Osteoblast (primary cell): ENCODE results near the gene MRPL37. TPM values are rescaled to one million over a fixed set of nuclear protein-coding genes. Genes with fewer than 3 reads are reported as not detected.

Source experiments
- DNase-seq: peaks from one replicate; pipeline ENCODE4 v3.0.0; 2011; ENCODE audit warnings: low spot score, mixed read lengths; ENCODE audit not compliant: insufficient read length; ENCODE audit errors: missing footprints
- H2AFZ ChIP-seq: 2 replicates; pipeline ENCODE4 v1.6.0; 2011; ENCODE audit warnings: mild to moderate bottlenecking, low read length
- H3K27ac ChIP-seq: 2 replicates; pipeline ENCODE4 v1.5.1; 2011; ENCODE audit warnings: mild to moderate bottlenecking, low read depth, low read length, moderate library complexity
- H3K27me3 ChIP-seq: 2 replicates; pipeline ENCODE4 v1.6.0; 2012; ENCODE audit warnings: mild to moderate bottlenecking, control low read depth, inconsistent platforms, low read length, moderate library complexity; ENCODE audit not compliant: insufficient read depth
- H3K36me3 ChIP-seq: 2 replicates; pipeline ENCODE4 v1.5.1; 2011; ENCODE audit warnings: mild to moderate bottlenecking, low read length, control low read depth, moderate library complexity; ENCODE audit not compliant: insufficient read depth
- H3K4me1 ChIP-seq: 2 replicates; pipeline ENCODE4 v1.5.1; 2011; ENCODE audit warnings: mild to moderate bottlenecking, low read length, control low read depth, moderate library complexity; ENCODE audit not compliant: insufficient read depth
- H3K4me2 ChIP-seq: 2 replicates; pipeline ENCODE4 v1.6.0; 2011; ENCODE audit warnings: mild to moderate bottlenecking, low read length; ENCODE audit not compliant: insufficient read depth
- H3K4me3 ChIP-seq: fragments of 200-600 bp; sonication (generic); 3 replicates; pipeline ENCODE4 v1.5.1; 2012; ENCODE audit warnings: mild to moderate bottlenecking, low read length, inconsistent platforms; ENCODE audit not compliant: insufficient read depth
- H3K79me2 ChIP-seq: 2 replicates; pipeline ENCODE4 v1.6.0; 2012; ENCODE audit warnings: mild to moderate bottlenecking, low read length, control low read depth, inconsistent platforms; ENCODE audit not compliant: insufficient read depth
- H3K9me3 ChIP-seq: 2 replicates; pipeline ENCODE4 v1.5.1; 2011; ENCODE audit warnings: low read depth, low read length, control low read depth
- H4K20me1 ChIP-seq: 2 replicates; pipeline ENCODE4 v1.6.0; 2012; ENCODE audit warnings: mild to moderate bottlenecking, low read length, control low read depth; ENCODE audit not compliant: insufficient read depth
- total RNA-seq: library from RNA; depleted of rRNA; stranded (reverse); fragments of >200 nt; gene quantifications from 2 replicates; pipeline ENCODE4 v1.2.3, GENCODE V29; 2012
- TF ChIP-seq, protein P1 (sequence below): IDR thresholded peaks from 2 replicates; pipeline ENCODE4 v1.5.1; 2011; ENCODE audit warnings: mild to moderate bottlenecking, low read depth, low read length, moderate library complexity; ENCODE audit errors: extremely low read depth

Gene MRPL37
- total RNA-seq, 1 donor, result 88.7 TPM

DNA sequence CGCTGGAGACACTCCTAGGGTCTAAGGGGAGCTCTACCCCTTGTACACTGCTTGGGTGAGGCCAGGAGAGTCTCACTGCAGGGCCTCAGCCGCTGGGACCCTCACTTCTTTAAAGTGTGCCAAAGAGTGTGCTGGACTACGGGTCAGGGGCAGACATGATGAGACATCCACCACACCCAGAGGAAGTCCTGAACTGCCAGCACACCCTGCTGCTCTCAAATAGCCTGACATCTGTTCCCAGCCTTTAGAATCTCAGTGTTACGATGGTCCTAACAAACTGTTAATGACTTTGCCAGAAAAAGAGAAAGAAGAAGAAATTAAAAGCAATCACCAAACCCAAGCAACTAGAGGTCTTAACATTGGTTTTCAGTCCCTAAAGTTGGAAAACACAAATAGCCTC, 49.0 kb downstream of the MRPL37 start:
- Histone ChIP-seq H2AFZ (no peak overlapping the region), H3K4me3 (no peak overlapping the region), H3K9me3 (no peaks in the 10 kb centered on the region), H3K36me3 (peaks cover 7% of the 10 kb centered on the region), H3K79me2 (no peaks in the 10 kb centered on the region), H3K4me1 (peaks cover 21% of the 10 kb centered on the region), H3K4me2 (no peak overlapping the region), H3K27ac (no peak overlapping the region), H3K27me3 (no peaks in the 10 kb centered on the region), H4K20me1 (peaks cover 3% of the 10 kb centered on the region)
- DNase-seq, result no peak
- TF ChIP-seq, protein P1, sequence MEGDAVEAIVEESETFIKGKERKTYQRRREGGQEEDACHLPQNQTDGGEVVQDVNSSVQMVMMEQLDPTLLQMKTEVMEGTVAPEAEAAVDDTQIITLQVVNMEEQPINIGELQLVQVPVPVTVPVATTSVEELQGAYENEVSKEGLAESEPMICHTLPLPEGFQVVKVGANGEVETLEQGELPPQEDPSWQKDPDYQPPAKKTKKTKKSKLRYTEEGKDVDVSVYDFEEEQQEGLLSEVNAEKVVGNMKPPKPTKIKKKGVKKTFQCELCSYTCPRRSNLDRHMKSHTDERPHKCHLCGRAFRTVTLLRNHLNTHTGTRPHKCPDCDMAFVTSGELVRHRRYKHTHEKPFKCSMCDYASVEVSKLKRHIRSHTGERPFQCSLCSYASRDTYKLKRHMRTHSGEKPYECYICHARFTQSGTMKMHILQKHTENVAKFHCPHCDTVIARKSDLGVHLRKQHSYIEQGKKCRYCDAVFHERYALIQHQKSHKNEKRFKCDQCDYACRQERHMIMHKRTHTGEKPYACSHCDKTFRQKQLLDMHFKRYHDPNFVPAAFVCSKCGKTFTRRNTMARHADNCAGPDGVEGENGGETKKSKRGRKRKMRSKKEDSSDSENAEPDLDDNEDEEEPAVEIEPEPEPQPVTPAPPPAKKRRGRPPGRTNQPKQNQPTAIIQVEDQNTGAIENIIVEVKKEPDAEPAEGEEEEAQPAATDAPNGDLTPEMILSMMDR, result no peak

DNA sequence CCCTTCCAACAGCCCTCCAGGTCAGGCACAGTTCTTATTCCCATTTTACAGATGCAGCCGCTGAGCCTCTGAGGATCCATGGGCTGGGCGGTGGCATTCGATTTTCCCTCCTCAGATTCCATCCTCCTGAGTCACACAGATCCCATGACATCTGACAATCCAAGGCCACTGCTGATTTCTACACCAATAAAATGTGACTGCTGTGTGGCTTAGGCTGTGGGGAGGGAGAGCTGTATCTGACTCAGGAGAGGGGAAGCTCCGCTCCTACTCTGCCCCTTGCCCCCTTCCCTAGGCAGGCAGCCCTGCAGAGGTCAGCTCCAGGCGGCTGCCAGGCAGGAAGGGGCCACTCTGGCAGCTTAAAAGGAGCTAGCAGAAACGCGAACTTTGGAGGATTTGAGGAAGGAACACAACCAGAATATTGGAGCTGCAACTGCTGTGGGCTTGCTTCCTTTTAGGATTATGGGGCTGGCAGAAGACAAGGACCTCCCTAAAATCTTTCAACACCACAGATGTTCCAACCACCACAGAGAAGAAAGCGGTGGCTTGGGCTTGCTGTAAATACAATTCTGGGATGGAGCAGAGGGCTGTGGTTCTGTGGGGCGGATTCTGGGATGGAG, 50.0 kb downstream of the MRPL37 start:
- Histone ChIP-seq H3K4me1 (peaks cover 29% of the 10 kb centered on the region), H4K20me1 (peaks cover 3% of the 10 kb centered on the region), H3K27me3 (no peaks in the 10 kb centered on the region), H3K36me3 (peaks cover 7% of the 10 kb centered on the region), H3K79me2 (no peaks in the 10 kb centered on the region), H3K27ac (peak overlapping the region; percentile 83), H3K4me2 (peak overlapping the region; percentile 50), H3K9me3 (no peaks in the 10 kb centered on the region), H2AFZ (peak overlapping the region; percentile 76), H3K4me3 (peak overlapping the region; percentile 38)
- peak; percentile 99 for DNase-seq
- TF ChIP-seq, protein P1, result no peak

- no peak overlapping the region for H3K4me2 ChIP-seq
- DNase-seq, result no peak
- no peaks in the 10 kb centered on the region for H3K27me3 ChIP-seq
- no peaks in the 10 kb centered on the region for H3K79me2 ChIP-seq
- peaks cover 7% of the 10 kb centered on the region for H3K36me3 ChIP-seq
- peaks cover 34% of the 10 kb centered on the region for H3K4me1 ChIP-seq
- TF ChIP-seq, protein P1, result no peak
- H3K27ac ChIP-seq, result no peak overlapping the region
- no peaks in the 10 kb centered on the region for H3K9me3 ChIP-seq
- H4K20me1 ChIP-seq, result peaks cover 3% of the 10 kb centered on the region
- H2AFZ ChIP-seq, result no peak overlapping the region
- no peak overlapping the region for H3K4me3 ChIP-seq
Observed at GRCh38 chr1:54250670-54251069, 50.7 kb downstream of the MRPL37 start.

DNA sequence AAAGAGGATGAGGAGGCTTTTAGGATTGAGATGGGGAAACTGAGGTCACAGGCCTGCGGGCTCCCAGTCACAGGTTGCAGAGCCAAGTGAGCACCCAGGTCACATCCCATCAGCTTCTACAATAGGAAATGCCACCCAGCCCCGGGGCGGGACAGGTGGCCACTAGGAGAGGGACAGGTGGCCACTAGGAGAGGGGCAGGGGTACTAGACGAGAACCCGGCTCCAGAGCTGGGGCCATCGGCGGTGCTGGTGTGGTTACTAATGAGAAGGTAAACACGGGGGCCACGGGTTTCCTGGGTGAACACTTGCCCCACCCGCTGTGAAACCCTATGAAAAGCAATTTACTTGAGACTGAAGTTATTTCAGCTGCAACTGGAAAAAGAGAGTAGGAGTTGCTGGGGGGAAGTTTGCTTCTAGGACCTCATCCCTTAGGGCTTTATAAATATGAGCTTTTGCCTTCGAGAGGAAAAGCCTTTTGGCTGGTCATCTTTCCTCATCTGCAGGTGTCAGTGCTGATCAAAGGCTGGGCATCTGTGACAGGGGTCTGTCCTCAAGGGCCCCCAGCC, 52.5 kb downstream of the MRPL37 start:
- H4K20me1 ChIP-seq, result peaks cover 3% of the 10 kb centered on the region
- no peak overlapping the region for H2AFZ ChIP-seq
- no peaks in the 10 kb centered on the region for H3K9me3 ChIP-seq
- H3K27ac ChIP-seq, result peak overlapping the region; percentile 84
- no peaks in the 10 kb centered on the region for H3K79me2 ChIP-seq
- TF ChIP-seq, protein P1, result no peak
- H3K4me3 ChIP-seq, result no peak overlapping the region
- peaks cover 34% of the 10 kb centered on the region for H3K4me1 ChIP-seq
- H3K4me2 ChIP-seq, result no peak overlapping the region
- no peak for DNase-seq
- peaks cover 7% of the 10 kb centered on the region for H3K36me3 ChIP-seq
- no peaks in the 10 kb centered on the region for H3K27me3 ChIP-seq
